IPS-11a (cell line): ENCODE measurements around the gene CCR3.

ENCODE experiments used
- H3K4me3 ChIP-seq: one replicate; pipeline ENCODE4 v1.5.1; 2013; ENCODE audit warnings: low read depth, low read length, control low read depth

Gene CCR3

DNA sequence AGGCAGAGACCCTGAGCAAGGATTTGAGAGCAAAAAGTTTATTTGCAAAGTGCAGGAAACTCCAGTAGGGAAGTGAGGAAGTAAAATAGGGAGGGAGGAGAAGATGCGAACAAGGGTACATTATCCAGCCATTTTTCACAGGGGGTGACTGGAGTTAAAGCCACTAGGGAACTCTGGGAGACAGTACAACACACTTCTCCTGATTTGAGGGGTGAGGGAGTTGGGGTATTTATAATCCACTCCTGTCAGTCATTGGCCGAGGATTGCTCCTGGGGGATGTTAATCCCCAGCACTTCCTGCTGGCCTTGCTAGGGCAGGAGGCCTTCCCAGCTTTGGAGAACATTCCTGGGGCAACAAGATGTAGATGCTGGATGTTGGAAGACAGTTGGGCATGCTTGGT, 28.2 kb downstream of the CCR3 start:
- no peak overlapping the region for H3K4me3 ChIP-seq

DNA sequence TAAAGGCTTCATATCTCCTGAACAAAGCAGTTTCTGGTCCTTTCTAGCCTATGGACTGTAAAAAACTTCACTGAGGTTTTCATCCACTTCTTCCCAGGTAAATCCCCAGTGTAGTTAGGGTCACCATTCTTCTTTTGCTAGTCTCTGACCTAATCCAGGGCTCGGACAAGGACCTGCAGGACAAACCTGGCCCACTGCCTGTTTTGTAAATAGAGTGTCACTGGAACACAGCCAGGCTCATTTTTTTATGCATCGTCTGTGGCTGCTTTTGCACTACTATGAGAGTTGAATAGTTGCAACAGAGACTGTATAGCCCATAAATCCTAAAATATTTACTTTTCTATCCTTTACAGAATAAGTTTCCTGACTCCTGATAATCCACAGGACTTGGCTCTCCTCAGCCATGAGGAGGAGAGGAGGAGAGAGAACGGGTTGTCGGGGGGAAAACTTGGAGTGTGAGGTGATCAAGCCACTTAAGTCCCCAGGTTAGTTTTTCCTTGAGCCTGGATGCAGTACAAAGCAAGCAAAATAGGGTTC, 29.0 kb downstream of the CCR3 start:
- no peak overlapping the region for H3K4me3 ChIP-seq

DNA sequence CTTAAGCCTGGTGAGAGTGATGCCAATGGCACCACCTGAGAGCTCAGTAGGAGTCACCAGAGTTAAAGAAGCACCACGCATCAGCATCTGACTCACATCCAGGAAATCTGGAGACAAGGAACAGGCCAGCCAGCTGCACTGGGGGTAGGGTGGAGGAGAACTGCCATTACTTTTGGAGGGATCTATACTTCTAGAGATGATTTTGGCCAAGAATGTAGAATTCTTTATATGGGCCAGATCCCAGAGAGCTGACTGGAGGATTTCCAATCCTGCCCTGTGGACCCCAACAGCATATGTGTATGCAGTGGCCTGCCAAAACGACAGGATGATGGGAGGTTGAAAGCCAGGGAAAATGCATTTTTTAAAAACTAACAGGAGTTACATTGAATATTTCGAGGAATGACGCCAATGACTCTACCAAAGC, 29.8 kb downstream of the CCR3 start:
- no peak overlapping the region for H3K4me3 ChIP-seq

DNA sequence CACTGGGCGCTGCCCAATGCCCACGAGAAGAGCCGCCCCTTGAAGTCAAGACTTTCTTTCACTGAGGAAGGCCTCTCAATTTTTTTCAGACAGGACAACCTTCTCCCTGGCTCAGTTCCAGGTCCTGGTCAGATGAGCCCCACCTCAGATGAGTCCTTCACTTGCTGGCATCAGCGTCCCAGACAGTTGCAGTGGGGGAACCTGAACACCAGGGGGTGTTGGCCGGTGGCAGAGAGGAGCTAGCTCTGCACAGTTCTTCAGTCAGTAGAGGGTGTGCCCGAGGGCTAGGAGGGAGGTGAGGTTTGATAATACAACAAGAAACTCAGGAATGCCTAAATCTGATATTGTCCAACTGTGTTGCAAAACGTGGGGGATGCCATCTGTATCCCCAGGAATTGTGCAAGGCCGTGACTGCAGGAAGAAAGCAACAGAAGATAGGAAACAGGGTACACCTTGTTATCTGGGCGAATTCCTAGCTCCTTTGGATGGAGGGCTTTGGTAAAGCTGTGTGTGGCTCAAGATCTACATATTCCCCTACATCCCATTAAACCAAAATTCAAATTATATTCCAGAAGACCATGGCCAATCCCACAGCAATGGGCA, 34.3 kb downstream of the CCR3 start:
- no peak overlapping the region for H3K4me3 ChIP-seq

DNA sequence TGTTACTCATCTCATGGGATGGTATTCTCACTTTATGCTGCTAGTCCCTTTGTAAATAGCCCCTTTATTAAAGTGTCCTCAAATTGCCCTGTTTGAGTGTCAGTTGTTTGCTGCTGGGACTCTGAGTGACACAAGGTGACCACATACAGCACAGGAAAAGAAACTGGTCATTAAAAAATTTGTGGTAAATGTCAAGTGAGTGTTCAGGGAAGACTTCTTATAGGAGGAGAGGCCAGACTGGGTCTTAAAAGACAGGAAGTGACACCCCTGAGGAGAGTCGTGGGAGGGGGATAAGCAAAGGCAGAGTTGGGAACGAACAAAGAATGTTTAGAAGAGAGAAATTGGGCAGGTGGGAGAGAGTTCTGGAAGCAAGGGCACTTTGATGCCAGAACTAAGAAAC, 35.2 kb downstream of the CCR3 start:
- H3K4me3 ChIP-seq: no peak overlapping the region

DNA sequence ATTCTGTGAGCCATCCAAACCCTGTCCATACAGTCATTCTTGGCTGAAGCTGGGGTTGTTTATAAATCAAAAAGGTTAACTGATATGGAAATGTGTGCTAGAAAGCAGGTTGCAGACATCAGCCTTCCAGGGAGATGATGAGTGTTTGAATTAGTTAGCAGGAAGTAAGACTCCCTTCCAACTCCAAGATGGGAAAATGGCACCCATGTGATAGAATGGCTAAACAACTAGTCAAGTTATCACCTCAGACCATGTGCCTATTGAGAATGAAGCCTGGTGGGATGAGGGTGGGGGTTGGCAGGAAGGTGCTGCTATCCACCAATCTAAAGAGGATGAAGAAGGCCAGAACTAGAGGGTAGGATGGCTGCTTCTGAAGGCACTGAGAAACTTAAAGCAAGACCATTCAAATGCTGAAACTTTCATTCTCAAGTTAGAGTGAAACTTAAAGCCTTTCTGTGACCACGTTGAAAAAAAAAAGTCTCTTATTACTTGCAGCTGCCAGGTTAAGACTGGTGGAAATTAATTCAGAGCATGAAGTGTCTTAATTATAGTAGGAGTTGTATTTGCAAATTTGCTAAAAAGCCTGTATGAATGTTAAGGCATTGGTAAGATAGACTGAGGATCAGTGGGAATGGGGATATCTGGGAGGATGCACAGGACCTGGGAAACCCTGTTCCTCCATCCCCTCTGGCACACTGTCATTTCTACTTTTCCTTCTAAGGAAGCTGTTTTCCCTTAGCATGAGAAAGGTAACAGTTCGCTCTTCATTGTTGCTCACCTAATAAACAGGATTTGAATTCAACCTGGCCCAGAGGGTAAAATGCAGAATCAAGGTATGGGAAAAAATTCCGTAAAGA, 36.8 kb downstream of the CCR3 start:
- no peak overlapping the region for H3K4me3 ChIP-seq

DNA sequence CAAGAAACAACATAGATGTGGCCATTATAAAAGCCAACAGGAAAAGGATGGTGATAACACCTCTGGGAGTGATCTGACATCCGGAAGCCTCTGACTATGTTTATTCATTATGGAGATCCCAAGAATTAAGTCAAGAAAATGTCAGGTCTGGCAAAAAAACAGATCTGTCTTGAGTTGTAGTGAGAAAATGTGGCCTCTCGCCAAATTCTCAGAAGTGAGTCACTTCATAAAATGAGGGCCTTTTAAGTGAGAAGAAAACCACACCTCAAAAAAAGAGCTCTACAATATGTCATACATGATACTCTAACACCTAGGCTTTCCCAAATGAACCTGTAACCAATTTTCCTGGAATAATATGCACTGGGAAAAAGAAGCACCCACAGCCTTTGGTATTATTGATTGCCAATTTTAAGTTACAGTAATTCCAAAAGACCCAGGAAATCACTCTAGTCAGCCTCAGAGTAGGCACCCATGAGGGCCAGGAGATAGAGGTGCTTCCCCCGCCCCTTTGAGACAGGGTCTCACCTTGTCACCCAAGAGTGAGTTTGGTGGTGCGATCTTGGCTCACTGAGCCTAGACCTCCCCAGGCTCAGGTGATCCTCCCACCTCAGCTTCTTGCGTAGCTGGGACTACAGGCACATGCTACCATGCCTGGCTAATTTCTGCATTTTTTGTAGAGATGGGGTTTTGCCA, 38.0 kb downstream of the CCR3 start:
- H3K4me3 ChIP-seq: no peak overlapping the region

DNA sequence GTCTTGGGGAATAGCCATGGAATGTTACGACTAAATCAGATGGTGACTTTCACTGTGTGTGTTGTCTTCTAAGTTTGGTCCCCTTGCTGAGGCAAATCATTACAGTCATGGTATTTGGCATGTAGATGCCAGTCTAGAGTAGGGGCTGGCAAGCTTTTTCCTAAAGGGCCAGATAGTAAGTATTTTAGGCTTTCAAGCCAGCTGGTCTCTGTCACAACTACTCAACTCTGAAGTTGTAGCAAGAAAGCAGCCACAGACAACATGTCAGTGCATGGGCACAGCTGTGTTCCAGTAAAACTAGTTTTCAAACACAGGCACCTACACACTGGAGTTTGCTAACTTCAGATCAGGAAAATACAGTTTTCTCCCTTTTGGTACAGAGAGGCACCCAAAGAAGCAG, 39.3 kb downstream of the CCR3 start:
- no peak overlapping the region for H3K4me3 ChIP-seq

DNA sequence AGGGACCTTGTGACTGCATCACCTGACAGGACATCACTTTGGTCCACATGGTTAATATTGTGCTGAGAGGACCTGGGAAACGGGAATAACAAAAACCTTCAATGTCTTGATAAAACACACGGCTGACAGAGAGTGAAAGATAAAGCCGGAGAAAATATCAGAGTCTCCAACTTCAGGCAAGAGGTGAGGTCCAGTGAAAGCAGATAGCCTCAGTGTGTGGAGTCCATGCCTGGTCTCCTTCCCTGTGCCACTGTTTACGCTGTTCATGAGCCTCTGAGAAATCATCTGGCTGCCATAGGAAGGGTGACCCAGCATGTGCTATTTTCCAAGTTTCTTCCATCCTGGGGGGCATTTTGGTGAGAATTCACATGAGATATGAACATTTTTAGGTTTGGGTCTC, 39.8 kb downstream of the CCR3 start:
- no peak overlapping the region for H3K4me3 ChIP-seq

DNA sequence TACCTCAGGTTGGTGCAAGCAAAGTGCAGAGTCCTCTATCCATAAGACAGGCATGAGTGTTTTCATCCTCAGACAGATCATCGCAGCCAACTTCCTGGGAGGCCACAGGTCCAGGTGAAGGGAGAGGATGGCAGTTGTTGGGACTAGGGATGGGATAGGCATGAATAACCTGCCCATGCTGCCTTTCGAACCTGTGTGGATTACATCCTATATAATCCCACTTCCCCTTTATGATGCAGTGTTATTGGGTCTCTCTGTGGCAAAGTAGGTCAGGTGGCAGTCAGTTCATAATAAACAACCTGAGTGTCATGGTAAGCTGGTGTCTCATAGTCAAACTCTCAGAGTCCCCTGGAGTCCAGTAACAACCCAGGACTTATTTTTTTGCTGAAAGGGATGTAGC, 40.4 kb downstream of the CCR3 start:
- no peak overlapping the region for H3K4me3 ChIP-seq

DNA sequence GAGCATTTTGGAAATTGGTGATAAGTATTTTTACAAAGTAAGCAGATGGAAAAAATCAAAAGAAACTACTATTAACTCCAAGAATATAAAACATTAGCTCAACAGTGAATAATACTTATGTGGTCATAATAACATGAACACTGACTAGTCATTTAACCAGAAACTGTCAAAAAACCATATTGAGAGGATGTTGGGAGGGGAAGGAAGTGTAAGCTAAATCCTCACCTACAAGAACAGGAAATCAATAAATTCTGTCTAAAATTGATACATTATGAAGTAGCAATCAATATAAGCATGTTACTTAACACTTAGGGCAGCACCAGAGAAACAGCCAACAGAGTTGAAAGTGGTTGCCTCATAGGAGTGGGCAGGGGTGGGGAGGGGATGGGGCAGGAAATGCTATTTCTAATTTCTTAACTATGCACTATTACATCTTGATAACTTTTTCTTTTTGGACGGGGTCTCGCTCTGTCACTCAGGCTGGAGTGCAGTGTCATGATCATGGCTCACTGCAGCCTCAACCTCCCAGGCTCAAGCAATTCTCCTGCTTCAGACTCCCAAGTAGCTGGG, 41.7 kb downstream of the CCR3 start:
- no peak overlapping the region for H3K4me3 ChIP-seq

DNA sequence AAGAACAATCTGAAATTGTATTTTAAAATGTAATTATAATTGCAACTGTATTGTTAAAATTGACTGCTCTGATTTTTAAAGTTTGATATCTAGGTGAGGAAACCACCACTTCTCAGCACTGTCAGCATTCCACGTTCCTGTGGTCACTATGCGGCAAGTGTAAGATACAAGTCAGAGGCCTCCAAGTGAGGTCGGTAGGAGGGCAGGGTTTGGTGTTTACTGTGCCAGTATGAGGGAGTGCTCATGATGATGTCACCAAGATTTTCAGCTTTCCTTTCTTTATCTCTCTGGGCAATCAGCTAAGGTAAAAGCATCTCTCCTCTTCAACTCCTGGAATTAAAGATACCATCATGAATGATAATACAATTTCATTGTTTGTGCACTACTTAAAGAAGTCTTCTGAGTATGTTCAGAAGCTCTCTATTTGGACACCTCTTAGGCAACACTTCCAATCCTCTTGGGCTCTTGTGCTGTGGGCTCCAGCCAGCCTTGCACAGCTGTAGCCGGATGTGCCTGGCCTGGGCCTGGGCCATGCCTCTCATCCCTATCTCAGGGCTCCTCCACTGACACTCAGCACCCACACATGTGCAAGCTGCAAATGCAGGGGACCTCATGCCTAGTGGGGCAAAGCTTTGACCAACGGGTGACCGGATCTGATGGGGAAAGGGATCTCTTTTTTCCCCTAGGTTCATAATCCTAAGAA, 42.9 kb downstream of the CCR3 start:
- H3K4me3 ChIP-seq: no peak overlapping the region

DNA sequence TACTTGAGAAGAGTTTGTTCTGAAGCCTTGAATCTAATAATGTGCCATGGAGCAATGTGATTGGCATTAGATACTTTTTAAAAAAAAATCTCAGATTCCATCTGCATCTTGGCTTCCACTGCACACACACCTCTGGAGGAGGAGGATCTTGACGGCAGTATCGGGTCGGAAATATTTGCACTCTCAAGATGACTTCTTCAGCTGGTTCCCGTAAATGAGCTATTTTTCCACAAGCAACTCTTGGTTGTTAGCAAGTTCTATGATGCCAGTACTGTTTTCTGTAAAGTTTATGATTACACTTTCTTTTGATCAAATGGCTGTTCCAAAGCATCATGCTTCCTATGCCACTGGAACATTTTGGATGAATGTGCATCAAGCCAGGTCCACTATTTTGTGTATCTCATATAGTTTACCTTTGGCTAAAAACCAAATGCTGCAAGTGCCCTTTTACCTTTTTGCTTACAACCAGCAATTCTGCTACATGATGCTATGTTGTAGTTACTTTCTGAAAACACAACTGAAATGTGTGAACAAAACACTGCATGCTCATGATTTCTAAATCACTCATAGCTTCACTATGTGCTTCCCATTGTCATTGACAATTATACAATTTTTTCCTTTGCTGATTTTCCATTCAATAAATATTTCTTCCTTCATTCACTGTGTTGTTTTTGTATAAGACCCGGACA, 43.8 kb downstream of the CCR3 start:
- H3K4me3 ChIP-seq: no peak overlapping the region

DNA sequence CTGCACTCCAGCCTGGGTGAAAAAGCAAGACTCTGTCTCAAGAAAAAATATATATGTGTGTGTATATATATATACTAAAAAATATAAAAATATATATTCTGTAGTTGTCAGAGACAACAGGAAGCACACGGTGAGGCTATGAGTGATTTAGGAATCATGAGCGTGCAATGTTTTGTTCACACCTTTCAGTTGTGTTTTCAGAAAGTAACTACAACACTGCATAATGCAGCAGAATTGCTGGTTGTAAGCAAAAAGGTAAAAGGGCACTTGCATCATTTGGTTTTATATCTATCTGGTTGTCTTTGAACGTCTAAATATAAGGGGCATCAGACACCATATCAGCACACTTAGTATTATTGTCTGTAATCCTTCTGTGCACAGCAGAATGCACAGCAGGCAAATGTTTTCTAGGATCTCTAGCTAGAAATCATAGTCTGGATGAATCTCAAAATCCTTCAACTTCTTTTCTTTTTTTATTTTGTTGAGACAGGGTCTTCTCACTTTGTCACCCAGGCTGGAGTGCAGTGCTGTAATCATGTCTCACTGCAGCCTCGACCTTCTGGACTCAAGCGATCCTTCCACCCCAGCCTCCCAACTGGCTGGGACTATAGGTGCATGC, 44.8 kb downstream of the CCR3 start:
- H3K4me3 ChIP-seq: no peak overlapping the region

DNA sequence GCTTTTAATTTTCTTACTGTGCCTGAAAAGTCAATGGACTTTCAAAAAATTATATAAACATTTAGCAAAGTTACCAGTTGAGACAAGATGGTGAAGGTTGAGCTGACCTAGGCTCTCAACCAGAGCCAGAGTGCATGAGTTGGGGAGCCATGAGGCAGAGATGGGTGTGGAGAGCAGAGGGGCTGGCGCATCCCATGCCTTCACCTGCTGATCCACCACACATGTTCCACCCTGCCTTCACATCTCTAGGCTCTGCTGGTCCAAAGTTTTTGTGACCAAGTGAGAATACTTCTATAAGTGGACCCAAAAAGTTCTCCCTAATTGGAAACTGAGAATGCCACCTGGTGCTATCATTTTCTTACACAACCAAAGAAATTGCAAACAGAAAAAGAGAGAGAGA, 47.3 kb downstream of the CCR3 start:
- H3K4me3 ChIP-seq: no peak overlapping the region

DNA sequence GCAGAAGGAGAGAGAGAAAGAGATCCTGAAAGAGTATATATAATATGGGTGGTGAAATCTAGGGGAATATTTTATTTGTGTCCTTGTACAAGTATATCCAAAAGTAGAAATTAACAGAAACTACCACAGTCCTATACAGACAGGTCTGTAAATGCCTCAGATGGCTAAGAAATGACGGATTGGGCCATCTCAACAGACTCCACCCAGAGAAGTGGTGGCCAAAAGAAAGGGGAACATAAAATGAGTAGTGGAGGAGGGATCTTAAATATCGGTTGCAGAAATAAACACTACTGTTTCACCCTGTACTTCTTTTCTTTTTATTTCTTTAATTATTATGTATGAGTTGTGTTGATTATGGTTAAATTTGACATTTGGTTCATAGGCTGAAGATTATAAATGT, 47.7 kb downstream of the CCR3 start:
- H3K4me3 ChIP-seq: no peak overlapping the region

DNA sequence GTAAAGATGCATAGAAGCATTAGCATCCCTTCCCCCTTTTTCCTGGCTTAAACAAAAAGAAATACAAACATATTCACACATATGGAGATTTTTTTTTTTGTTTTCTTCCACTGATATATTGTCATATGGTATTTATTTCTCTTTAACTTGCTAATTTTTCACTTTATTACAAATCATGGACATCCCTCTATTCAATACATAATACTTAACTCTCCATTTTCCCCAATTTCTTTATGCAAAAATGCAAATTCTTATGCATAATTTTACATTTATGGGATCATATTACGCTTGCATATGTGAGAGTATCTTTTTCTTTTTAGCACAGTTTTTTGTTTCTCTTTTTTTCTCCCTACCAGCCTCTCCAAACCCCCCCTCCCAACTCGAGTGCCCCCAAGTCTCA, 48.8 kb downstream of the CCR3 start:
- no peak overlapping the region for H3K4me3 ChIP-seq

DNA sequence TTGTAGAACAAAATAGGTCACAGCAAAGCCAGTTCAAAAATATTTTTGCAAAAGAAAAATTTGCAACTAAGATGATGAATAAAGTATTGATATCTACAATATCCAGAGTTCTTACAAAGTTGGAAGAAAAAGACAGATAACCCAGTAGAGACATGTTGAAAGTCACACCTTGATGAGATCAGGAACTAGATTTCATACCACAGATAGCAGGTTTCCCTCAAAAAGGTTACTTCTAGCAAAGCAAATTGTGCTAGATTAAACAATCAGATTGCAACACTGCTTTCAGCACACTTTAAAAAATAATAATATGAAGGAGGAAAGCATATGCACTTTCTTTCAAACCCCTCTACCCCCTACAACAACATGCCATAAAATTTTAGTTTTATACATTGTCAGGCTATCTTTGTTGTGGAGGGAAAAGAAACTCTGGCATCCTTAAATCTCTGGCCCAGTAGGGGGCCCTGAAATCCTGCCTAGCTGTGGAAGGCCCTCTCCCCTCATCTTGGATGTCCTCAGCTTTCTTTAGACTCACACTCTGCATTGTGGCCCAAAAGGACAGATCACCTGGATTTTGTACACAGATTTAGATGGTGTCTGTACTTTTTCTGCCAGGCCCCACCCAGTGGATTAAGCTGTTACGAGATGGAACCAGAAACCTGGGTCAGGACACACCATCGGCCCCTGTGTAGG, 50.9 kb downstream of the CCR3 start:
- H3K4me3 ChIP-seq: no peak overlapping the region
